Sigmoid colon (tissue), 7 donors: ENCODE data around the gene PER2. TPM values are rescaled to one million over a fixed set of nuclear protein-coding genes. Genes with fewer than 3 reads are reported as not detected.
"Not testable (repeated sequence)": the region's sequence is repeated elsewhere in the genome, so short reads cannot be mapped to it uniquely, and the experiment has no call there.

Experiments used
- DNase-seq: peaks from one replicate; pipeline ENCODE4 v3.0.0-alpha.2; 2019
- H3K27ac ChIP-seq, 4 donors: fragments of 200-600 bp; sonication (generic); one replicate each; pipeline ENCODE4 v1.5.1; 2016 to 2019; ENCODE audit warnings: mild to moderate bottlenecking in 1 of 4
- H3K27me3 ChIP-seq, 3 donors: fragments of 200-600 bp; sonication (generic); one replicate each; pipeline ENCODE4 v1.5.1; 2019; ENCODE audit warnings: mild to moderate bottlenecking in 1 of 3
- H3K36me3 ChIP-seq, 4 donors: fragments of 200-600 bp; sonication (generic); one replicate each; pipeline ENCODE4 v1.5.1; 2016 to 2019
- H3K4me1 ChIP-seq, 4 donors: fragments of 200-600 bp; sonication (generic); one replicate each; pipeline ENCODE4 v1.5.1; 2017 to 2019
- H3K4me3 ChIP-seq, 4 donors: fragments of 200-600 bp; sonication (generic); one replicate each; pipeline ENCODE4 v1.5.1; 2017 to 2019; ENCODE audit warnings: mild to moderate bottlenecking in 2 of 4, moderate library complexity in 1 of 4
- H3K9me3 ChIP-seq, 4 donors: fragments of 200-600 bp in 3 of 4; sonication (generic) in 3 of 4; one replicate each; pipeline versions ENCODE4 v1.5.1 to v1.6.1; 2013 to 2019
- EP300 ChIP-seq, 4 donors: sonication (generic); formaldehyde crosslinking; IDR thresholded peaks; one replicate each; pipeline ENCODE4 v1.6.1; 2017; ENCODE audit warnings: antibody characterized with exemption in 4 of 4
- POLR2A ChIP-seq, 2 donors: fragments of 450-650 bp; IDR thresholded peaks; one replicate each; pipeline ENCODE4 v1.6.1; 2016; ENCODE audit warnings: antibody characterized with exemption in 2 of 2, mild to moderate bottlenecking in 2 of 2, moderate library complexity in 2 of 2
- POLR2AphosphoS5 ChIP-seq, 4 donors: sonication (generic); formaldehyde crosslinking; IDR thresholded peaks; one replicate each; pipeline ENCODE4 v1.6.1; 2017; ENCODE audit warnings: antibody characterized with exemption in 4 of 4
- WGBS, 2 donors: extraction: QIAGEN DNeasy Blood & Tissue Kit; methylation state at CpG; one replicate each; pipeline ENCODE4 v1.1.7; 2013; 5-methylcytosine and 5-hydroxymethylcytosine counted together
- intact Hi-C: fragments of 100-400 bp; cut with DNase I; formaldehyde crosslinking; loops from one replicate; pipeline ENCODE4 v1.15.1; 2023
- polyA plus RNA-seq, 3 donors: library from polyadenylated mRNA; stranded (reverse); fragments of 200-250 nt; gene quantifications; one replicate each; pipeline ENCODE4 v1.2.3, GENCODE V29; 2013
- total RNA-seq, 4 donors: library from RNA; depleted of rRNA; stranded (reverse); fragments of >200 nt; gene quantifications; one replicate each; pipeline ENCODE4 v1.1.0, GENCODE V29; 2016
- TF ChIP-seq, protein P1 (sequence below), 4 experiments: fragments of 450-650 bp in 3 of 4; fragments of 200-600 bp in 1 of 4; IDR thresholded peaks; one replicate each; pipeline ENCODE4 v1.5.1; 2016 to 2019; ENCODE audit warnings: antibody characterized with exemption in 4 of 4, mild to moderate bottlenecking in 3 of 4, moderate library complexity in 2 of 4
- donor health status: healthy with polysubstance abuse.
- donor health status: Bipolar disorder and iron deficiency.
- donor health status: healthy.

PER2 gene
- total and polyA plus RNA-seq, 7 donors = 3.7 to 11.8 (median 7.7) TPM

DNA sequence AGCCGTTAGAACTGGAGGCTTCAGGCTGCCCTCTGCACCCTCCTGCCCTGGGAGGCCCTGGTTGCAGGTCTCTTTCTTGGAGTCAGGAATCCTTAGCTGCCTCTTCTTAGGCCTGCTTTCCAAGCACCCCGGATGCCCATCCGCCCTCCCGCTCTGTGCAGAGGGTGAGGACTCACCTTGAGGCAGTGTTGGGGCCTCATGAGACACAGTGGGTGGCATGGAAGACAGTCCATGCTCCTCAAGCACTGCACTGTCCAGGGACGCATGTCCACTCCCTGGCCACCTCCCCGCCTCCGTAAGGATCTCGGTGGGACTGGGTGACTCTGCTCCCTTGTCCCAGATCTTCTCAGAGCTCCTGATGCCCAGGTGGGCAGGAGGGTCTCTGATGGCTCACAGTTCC lies 26.2 kb upstream of the PER2 start:
- DNase-seq = peak; percentile 40
- H3K36me3 ChIP-seq = no peaks in the 10 kb centered on the region
- peaks cover 0 to 5% (median 4%) of the 10 kb centered on the region in 4 donors for H3K4me1 ChIP-seq
- H3K9me3 ChIP-seq = no peaks in the 10 kb centered on the region
- no peak overlapping the region for H3K4me3 ChIP-seq
- H3K27ac ChIP-seq = no peak overlapping the region
- TF ChIP-seq POLR2AphosphoS5 (IDR thresholded peaks at IDR 0.05) (no peak), POLR2A (IDR thresholded peaks at IDR 0.05) (no peak), EP300 (IDR thresholded peaks at IDR 0.05) (no peak)
- TF ChIP-seq, protein P1, sequence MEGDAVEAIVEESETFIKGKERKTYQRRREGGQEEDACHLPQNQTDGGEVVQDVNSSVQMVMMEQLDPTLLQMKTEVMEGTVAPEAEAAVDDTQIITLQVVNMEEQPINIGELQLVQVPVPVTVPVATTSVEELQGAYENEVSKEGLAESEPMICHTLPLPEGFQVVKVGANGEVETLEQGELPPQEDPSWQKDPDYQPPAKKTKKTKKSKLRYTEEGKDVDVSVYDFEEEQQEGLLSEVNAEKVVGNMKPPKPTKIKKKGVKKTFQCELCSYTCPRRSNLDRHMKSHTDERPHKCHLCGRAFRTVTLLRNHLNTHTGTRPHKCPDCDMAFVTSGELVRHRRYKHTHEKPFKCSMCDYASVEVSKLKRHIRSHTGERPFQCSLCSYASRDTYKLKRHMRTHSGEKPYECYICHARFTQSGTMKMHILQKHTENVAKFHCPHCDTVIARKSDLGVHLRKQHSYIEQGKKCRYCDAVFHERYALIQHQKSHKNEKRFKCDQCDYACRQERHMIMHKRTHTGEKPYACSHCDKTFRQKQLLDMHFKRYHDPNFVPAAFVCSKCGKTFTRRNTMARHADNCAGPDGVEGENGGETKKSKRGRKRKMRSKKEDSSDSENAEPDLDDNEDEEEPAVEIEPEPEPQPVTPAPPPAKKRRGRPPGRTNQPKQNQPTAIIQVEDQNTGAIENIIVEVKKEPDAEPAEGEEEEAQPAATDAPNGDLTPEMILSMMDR (IDR thresholded peaks at IDR 0.05) = no peak
- WGBS, 2 donors = 92 to 96% methylated on average over 8 of the region's 8 CpGs
- H3K27me3 ChIP-seq = no peaks in the 10 kb centered on the region
- intact Hi-C loops = no loop called here

DNA sequence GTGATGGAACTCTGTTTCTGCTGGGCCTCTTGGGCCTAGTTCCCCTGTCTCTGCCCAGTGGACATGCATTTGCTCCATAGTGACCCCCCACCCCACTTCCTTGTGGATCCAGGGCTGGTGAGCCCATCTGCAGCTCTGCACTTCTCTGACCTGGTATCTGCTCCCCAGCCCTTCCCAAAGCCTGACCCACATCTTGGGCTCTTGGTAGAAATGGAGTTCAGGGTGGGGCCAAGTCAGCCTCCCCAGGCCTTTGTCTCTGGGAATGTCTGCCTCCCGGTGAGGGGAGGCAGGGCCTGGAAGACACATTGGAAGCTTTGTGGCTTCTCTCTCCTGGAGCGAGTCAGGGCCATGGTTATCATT lies 25.6 kb upstream of the PER2 start:
- 75 to 81% methylated on average over 2 of the region's 2 CpGs for WGBS, 2 donors
- peak; percentile 19 for DNase-seq
- no peaks in the 10 kb centered on the region for H3K36me3 ChIP-seq

DNA sequence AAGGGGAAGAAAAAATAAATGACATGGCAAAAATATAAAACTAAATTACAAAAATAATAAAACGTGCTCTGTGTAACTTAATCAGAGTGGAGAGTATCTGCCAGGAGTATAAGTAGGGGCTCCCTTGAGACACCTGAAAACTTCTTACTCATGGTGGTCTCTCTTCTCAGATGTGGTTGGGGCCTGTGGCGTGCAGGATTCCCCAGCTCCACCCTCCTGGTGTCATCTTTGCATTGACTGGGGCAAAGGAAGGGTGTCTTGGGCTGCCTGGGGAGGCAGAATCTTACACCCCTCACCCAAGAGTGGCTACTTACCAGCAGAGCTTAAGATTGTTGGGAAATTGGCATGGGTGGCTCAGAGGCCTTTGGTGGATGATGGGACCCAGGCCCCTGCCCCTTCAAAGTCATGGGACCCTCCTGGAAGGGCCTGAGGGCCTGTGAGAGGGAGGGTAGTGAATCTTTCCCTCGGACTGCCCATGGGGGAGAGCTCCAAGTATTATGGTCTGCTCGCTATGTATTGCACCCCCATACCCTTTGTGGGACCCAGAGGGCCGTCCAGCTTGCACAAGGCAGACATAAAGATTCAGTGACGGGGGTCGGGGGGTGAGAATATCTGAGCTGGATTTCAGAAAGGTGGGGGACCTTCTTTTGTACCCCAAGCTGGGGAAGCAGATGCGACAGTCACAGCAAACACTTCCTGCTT lies 25.0 kb upstream of the PER2 start:
- intact Hi-C loops = no loop called here
- Histone ChIP-seq H3K4me1 (no peaks in the 10 kb centered on the region), H3K27me3 (no peaks in the 10 kb centered on the region), H3K9me3 (no peaks in the 10 kb centered on the region), H3K4me3 (no peak overlapping the region), H3K36me3 (no peaks in the 10 kb centered on the region), H3K27ac (no peak overlapping the region)
- no peak for TF ChIP-seq EP300 (IDR thresholded peaks at IDR 0.05)
- no peak for TF ChIP-seq POLR2AphosphoS5 (IDR thresholded peaks at IDR 0.05)
- TF ChIP-seq, protein P1 (IDR thresholded peaks at IDR 0.05) = no peak
- TF ChIP-seq POLR2A (IDR thresholded peaks at IDR 0.05) = no peak
- WGBS, 2 donors = 88 to 90% methylated on average over 8 of the region's 8 CpGs
- peak; percentile 37 for DNase-seq

More for the DNA sequence above, 25.6 kb upstream of the PER2 start:
- H3K4me3 ChIP-seq = no peak overlapping the region
- intact Hi-C loops = no loop called here
- TF ChIP-seq POLR2A (IDR thresholded peaks at IDR 0.05) (no peak), EP300 (IDR thresholded peaks at IDR 0.05) (no peak), POLR2AphosphoS5 (IDR thresholded peaks at IDR 0.05) (no peak)
- TF ChIP-seq, protein P1 (IDR thresholded peaks at IDR 0.05) = no peak
- H3K27ac ChIP-seq = no peak overlapping the region
- no peaks in the 10 kb centered on the region for H3K4me1 ChIP-seq
- no peaks in the 10 kb centered on the region for H3K9me3 ChIP-seq
- H3K27me3 ChIP-seq = no peaks in the 10 kb centered on the region

DNA sequence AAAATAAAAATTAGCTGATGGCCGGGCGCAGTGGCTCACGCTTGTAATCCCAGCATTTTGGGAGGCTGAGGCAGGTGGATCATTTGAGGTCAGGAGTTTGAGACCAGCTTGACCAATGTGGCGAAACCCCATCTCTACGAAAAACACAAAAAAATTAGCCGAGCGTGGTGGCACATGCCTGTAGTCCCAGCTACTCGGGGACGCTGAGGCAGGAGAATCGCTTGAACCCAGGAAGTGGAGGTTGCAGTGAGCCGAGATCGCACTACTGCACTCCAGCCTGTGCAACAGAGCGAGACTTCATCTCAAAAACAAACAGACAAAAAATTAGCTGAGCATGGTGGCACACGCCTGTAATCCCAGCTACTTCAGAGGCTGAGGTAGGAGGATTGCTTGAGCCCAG lies 22.3 kb upstream of the PER2 start:
- H3K27ac ChIP-seq, DNase-seq, H3K36me3 ChIP-seq, H3K27me3 ChIP-seq, H3K4me3 ChIP-seq, H3K9me3 ChIP-seq, H3K4me1 ChIP-seq, intact Hi-C loops: not testable (repeated sequence)
- 83 to 90% methylated on average over 14 of the region's 14 CpGs for WGBS, 2 donors

DNA sequence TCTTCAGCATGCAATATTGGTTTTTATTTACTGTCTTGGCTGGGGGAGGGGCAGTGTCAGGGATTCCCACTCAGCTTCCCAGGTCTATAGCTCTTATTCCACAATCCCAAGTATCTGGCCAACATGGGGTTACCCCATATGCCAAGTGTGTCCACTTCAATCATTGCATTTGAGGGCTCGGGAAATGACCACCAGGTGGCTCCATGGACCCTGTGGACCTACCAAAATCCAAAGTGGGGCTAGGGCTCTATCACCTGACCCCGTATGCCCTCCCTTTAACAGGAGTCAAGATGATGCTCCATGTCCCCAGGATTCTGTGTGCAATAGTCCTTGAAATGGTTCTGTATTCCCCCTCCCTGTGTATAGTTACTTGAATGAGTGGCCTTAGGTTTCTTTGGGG lies 19.8 kb upstream of the PER2 start:
- 86 to 89% methylated on average over 2 of the region's 2 CpGs for WGBS, 2 donors
- Histone ChIP-seq H3K4me1 (no peaks in the 10 kb centered on the region), H3K9me3 (no peaks in the 10 kb centered on the region), H3K36me3 (no peaks in the 10 kb centered on the region), H3K4me3 (no peak overlapping the region), H3K27me3 (no peaks in the 10 kb centered on the region), H3K27ac (no peak overlapping the region)
- DNase-seq = peak; percentile 32
- TF ChIP-seq, protein P1 (IDR thresholded peaks at IDR 0.05) = no peak
- intact Hi-C loops = no loop called here
